ENCODE results near the gene DSCAML1.

Gene DSCAML1

GRCh38 chr11:117685566-117685965 is 111.5 kb downstream of the DSCAML1 start:
- DNase-seq = no peak

- DNase-seq = no peak
Measured at GRCh38 chr11:117684731-117685130, 112.3 kb downstream of the DSCAML1 start.

- no peak for DNase-seq
Measured at GRCh38 chr11:117684111-117684510, 112.9 kb downstream of the DSCAML1 start.

GRCh38 chr11:117681438-117681837 is 115.6 kb downstream of the DSCAML1 start:
- DNase-seq = no peak

- no peak for DNase-seq
Measured at GRCh38 chr11:117679461-117679860, 117.6 kb downstream of the DSCAML1 start.

GRCh38 chr11:117678658-117679406 is 118.2 kb downstream of the DSCAML1 start:
- no peak for DNase-seq

GRCh38 chr11:117677729-117678310 is 119.2 kb downstream of the DSCAML1 start:
- no peak for DNase-seq

- no peak for DNase-seq
Measured at GRCh38 chr11:117676501-117676900, 120.5 kb downstream of the DSCAML1 start.

- DNase-seq = no peak
Measured at GRCh38 chr11:117673602-117674001, 123.4 kb downstream of the DSCAML1 start.

GRCh38 chr11:117671370-117671769 is 125.6 kb downstream of the DSCAML1 start:
- DNase-seq = no peak

- DNase-seq = no peak
Measured at GRCh38 chr11:117670924-117671323, 126.1 kb downstream of the DSCAML1 start.

GRCh38 chr11:117670443-117670842 is 126.6 kb downstream of the DSCAML1 start:
- DNase-seq = no peak

- DNase-seq = no peak
Measured at GRCh38 chr11:117669616-117670015, 127.4 kb downstream of the DSCAML1 start.

- DNase-seq = peak; percentile 91
Measured at GRCh38 chr11:117669062-117669461, 128.0 kb downstream of the DSCAML1 start.

GRCh38 chr11:117668321-117668751 is 128.7 kb downstream of the DSCAML1 start:
- peak; percentile 96 for DNase-seq

- no peak for DNase-seq
Measured at GRCh38 chr11:117664897-117665296, 132.1 kb downstream of the DSCAML1 start.

- DNase-seq = no peak
Measured at GRCh38 chr11:117663821-117664220, 133.2 kb downstream of the DSCAML1 start.

- DNase-seq = no peak
Measured at GRCh38 chr11:117663414-117663813, 133.6 kb downstream of the DSCAML1 start.

- DNase-seq = no peak
Measured at GRCh38 chr11:117662671-117663269, 134.2 kb downstream of the DSCAML1 start.

- DNase-seq = no peak
Measured at GRCh38 chr11:117662255-117662654, 134.8 kb downstream of the DSCAML1 start.

- DNase-seq = no peak
Measured at GRCh38 chr11:117658809-117659208, 138.2 kb downstream of the DSCAML1 start.

- DNase-seq = peak; percentile 80
Measured at GRCh38 chr11:117657794-117658193, 139.2 kb downstream of the DSCAML1 start.

GRCh38 chr11:117654281-117655255 is 142.4 kb downstream of the DSCAML1 start:
- DNase-seq = peak; percentile 24
